Parathyroid adenoma (tissue), 2 donors: ENCODE data around the gene CCSER1.
A peak's percentile ranks its signal among the peaks of the same experiment; 100 is the strongest.

Source experiments
- H2AFZ ChIP-seq: fragments of 300-600 bp; sonication (generic); one replicate; pipeline ENCODE4 v1.7.0; 2017; ENCODE audit warnings: antibody characterized with exemption, mild to moderate bottlenecking
- H3K27ac ChIP-seq: fragments of 300-600 bp; sonication (generic); one replicate; pipeline ENCODE4 v1.7.0; 2017
- H3K27me3 ChIP-seq: fragments of 300-600 bp; sonication (generic); one replicate; pipeline ENCODE4 v1.7.0; 2017; ENCODE audit warnings: low read length; ENCODE audit not compliant: control insufficient read depth, insufficient read depth
- H3K36me3 ChIP-seq: fragments of 300-600 bp; sonication (generic); one replicate; pipeline ENCODE4 v1.7.0; 2017; ENCODE audit warnings: low read length; ENCODE audit not compliant: control insufficient read depth, insufficient read depth
- H3K4me1 ChIP-seq: fragments of 300-600 bp; sonication (generic); one replicate; pipeline ENCODE4 v1.7.0; 2017; ENCODE audit warnings: control low read depth
- H3K4me2 ChIP-seq: fragments of 300-600 bp; sonication (generic); one replicate; pipeline ENCODE4 v1.7.0; 2017; ENCODE audit warnings: low read length
- H3K4me3 ChIP-seq: fragments of 300-600 bp; sonication (generic); one replicate; pipeline ENCODE4 v1.7.0; 2017; ENCODE audit warnings: low read depth, low read length
- H3K79me2 ChIP-seq: fragments of 300-600 bp; sonication (generic); one replicate; pipeline ENCODE4 v1.7.0; 2017; ENCODE audit warnings: control low read depth
- H3K9ac ChIP-seq: fragments of 300-600 bp; sonication (generic); one replicate; pipeline ENCODE4 v1.7.0; 2017; ENCODE audit warnings: mild to moderate bottlenecking
- H3K9me3 ChIP-seq: fragments of 300-600 bp; sonication (generic); one replicate; pipeline ENCODE4 v1.7.0; 2017; ENCODE audit warnings: low read length; ENCODE audit not compliant: control insufficient read depth
- CTCF ChIP-seq: fragments of 300-600 bp; sonication (generic); IDR thresholded peaks from one replicate; pipeline ENCODE4 v1.7.0; 2017; ENCODE audit warnings: antibody characterized with exemption, mild to moderate bottlenecking
- donor health status: primary hyperparathyroidism.

CCSER1 gene

DNA sequence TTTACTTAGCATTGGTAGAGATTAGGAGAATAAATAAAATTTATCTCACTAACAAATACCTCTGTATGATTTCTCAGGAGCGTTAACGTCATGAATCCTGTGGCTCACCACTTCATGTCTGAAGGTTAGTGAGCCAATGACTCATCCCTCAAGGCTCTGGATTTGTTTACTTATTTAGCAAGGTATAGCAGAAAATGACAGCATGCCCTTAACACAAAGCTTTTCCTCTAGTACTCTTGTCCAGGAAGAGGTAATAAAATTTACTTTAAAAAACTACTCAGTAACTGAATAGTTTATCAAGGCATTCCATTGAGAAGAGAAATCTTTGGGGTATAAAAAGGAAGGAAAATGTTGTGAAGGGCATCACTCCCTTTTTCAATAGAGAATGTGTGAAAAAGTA, 823.8 kb downstream of the CCSER1 start:
- no peak overlapping the region for H3K27ac ChIP-seq
- H3K36me3 ChIP-seq = no peaks in the 10 kb centered on the region
- no peak for TF ChIP-seq CTCF
- H2AFZ ChIP-seq = peak overlapping the region; percentile 50
- H3K9ac ChIP-seq = no peak overlapping the region
- H3K9me3 ChIP-seq = no peaks in the 10 kb centered on the region
- H3K79me2 ChIP-seq = no peaks in the 10 kb centered on the region
- H3K4me3 ChIP-seq = no peak overlapping the region
- peaks cover 2% of the 10 kb centered on the region for H3K4me1 ChIP-seq
- no peak overlapping the region for H3K4me2 ChIP-seq
- H3K27me3 ChIP-seq = no peaks in the 10 kb centered on the region

- Histone ChIP-seq H3K4me1 (no peaks in the 10 kb centered on the region), H3K79me2 (no peaks in the 10 kb centered on the region), H3K27ac (no peak overlapping the region), H2AFZ (no peak overlapping the region), H3K9me3 (no peaks in the 10 kb centered on the region), H3K36me3 (no peaks in the 10 kb centered on the region), H3K4me3 (no peak overlapping the region), H3K27me3 (no peaks in the 10 kb centered on the region), H3K4me2 (no peak overlapping the region), H3K9ac (no peak overlapping the region)
- no peak for TF ChIP-seq CTCF
Observed at GRCh38 chr4:90958256-90958895, 831.2 kb downstream of the CCSER1 start.

GRCh38 chr4:90960433-90960832, 833.2 kb downstream of the CCSER1 start:
- H3K9ac ChIP-seq = no peak overlapping the region
- H3K4me1 ChIP-seq = no peaks in the 10 kb centered on the region
- no peak overlapping the region for H3K4me3 ChIP-seq
- no peak overlapping the region for H3K4me2 ChIP-seq
- no peak overlapping the region for H2AFZ ChIP-seq
- H3K27me3 ChIP-seq = no peaks in the 10 kb centered on the region
- no peaks in the 10 kb centered on the region for H3K36me3 ChIP-seq
- no peaks in the 10 kb centered on the region for H3K79me2 ChIP-seq
- H3K27ac ChIP-seq = no peak overlapping the region
- H3K9me3 ChIP-seq = no peaks in the 10 kb centered on the region
- TF ChIP-seq CTCF = no peak

DNA sequence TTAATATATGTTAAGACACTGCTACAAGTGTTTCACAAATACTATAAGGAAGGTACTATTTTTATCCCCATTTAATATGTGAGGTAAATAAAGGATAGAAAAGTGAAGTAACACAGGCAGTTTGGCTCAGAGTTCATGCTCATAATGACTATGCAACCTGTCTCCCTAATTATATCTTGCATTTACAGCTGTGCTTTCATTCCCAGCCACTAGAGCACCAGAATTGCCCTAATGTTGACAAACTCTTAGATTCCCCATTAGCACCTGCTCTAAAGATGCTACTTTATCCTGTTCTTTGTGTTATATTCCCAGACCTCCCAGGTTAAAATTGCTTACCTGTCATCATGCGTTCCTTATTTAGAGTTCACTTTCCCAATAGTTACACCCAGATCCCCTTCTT, 833.6 kb downstream of the CCSER1 start:
- no peak for TF ChIP-seq CTCF
- Histone ChIP-seq H3K79me2 (no peaks in the 10 kb centered on the region), H3K4me1 (no peaks in the 10 kb centered on the region), H3K9ac (no peak overlapping the region), H3K9me3 (no peaks in the 10 kb centered on the region), H3K4me3 (no peak overlapping the region), H3K27me3 (no peaks in the 10 kb centered on the region), H3K36me3 (no peaks in the 10 kb centered on the region), H3K27ac (no peak overlapping the region), H2AFZ (no peak overlapping the region), H3K4me2 (no peak overlapping the region)

DNA sequence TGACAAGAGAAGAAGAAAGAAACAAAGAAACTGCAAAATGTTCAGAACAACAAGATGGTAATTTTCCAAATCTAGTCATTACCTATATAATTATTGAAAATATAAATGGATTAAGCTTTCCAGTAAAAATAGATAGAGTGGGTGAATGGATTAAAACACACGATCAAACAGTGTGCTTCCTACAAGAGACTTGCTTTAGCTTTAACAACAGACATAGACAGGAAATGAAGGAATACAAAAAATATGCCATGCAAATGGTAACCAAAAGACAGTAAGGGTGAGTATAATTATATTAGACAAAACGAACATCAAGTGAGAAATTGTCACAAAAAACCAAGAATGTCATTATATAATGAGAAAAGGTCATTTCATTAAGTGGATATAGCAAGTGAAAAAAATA, 842.8 kb downstream of the CCSER1 start:
- H3K4me3 ChIP-seq = no peak overlapping the region
- no peaks in the 10 kb centered on the region for H3K79me2 ChIP-seq
- H2AFZ ChIP-seq = no peak overlapping the region
- no peaks in the 10 kb centered on the region for H3K36me3 ChIP-seq
- H3K27ac ChIP-seq = no peak overlapping the region
- no peak for TF ChIP-seq CTCF
- no peaks in the 10 kb centered on the region for H3K9me3 ChIP-seq
- no peaks in the 10 kb centered on the region for H3K4me1 ChIP-seq
- H3K9ac ChIP-seq = no peak overlapping the region
- no peak overlapping the region for H3K4me2 ChIP-seq
- H3K27me3 ChIP-seq = no peaks in the 10 kb centered on the region
